ENCODE measurements around the gene CRYBB3.

DNA sequence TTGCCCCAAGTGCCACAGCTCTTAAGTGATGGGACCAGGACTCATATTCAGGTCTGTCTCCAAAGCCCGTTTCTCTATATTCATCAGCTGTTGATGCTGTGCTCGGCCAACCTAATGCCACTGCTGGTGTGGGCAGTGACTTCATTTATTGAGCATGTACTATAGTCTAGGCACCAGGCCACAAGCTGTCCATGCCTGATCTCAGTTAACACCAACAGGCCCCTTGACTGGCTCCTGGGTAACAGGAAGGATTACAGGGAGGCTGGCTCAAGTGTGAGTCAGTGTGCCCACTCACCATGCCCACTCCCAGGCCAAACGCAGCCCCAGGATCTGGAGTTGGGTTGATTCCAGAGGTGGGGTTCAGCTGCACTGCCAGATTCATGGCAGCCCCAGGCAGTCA is 11.1 kb downstream of the CRYBB3 start:
- TF ChIP-seq, protein P1, sequence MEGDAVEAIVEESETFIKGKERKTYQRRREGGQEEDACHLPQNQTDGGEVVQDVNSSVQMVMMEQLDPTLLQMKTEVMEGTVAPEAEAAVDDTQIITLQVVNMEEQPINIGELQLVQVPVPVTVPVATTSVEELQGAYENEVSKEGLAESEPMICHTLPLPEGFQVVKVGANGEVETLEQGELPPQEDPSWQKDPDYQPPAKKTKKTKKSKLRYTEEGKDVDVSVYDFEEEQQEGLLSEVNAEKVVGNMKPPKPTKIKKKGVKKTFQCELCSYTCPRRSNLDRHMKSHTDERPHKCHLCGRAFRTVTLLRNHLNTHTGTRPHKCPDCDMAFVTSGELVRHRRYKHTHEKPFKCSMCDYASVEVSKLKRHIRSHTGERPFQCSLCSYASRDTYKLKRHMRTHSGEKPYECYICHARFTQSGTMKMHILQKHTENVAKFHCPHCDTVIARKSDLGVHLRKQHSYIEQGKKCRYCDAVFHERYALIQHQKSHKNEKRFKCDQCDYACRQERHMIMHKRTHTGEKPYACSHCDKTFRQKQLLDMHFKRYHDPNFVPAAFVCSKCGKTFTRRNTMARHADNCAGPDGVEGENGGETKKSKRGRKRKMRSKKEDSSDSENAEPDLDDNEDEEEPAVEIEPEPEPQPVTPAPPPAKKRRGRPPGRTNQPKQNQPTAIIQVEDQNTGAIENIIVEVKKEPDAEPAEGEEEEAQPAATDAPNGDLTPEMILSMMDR (IDR thresholded peaks at IDR 0.05): no peak
- TF ChIP-seq SIN3A (IDR thresholded peaks at IDR 0.05; ENCODE audit: borderline replicate concordance, insufficient read depth, low read depth, low read length) (no peak), POLR2AphosphoS5 (IDR thresholded peaks at IDR 0.05; ENCODE audit: low read depth, low read length) (no peak)

All from Panc1 (cell line).